ENCODE measurements around the gene NQO1. TPM values are rescaled to one million over a fixed set of nuclear protein-coding genes. Genes with fewer than 3 reads are reported as not detected.
A peak's percentile ranks its signal among the peaks of the same experiment; 100 is the strongest.

Gene NQO1
- total and polyA plus RNA-seq, 2 of the 8 experiments (the other 6 are each of a cell fraction or from before 2014, with no cell fraction given): 32.7 to 45.7 TPM

DNA sequence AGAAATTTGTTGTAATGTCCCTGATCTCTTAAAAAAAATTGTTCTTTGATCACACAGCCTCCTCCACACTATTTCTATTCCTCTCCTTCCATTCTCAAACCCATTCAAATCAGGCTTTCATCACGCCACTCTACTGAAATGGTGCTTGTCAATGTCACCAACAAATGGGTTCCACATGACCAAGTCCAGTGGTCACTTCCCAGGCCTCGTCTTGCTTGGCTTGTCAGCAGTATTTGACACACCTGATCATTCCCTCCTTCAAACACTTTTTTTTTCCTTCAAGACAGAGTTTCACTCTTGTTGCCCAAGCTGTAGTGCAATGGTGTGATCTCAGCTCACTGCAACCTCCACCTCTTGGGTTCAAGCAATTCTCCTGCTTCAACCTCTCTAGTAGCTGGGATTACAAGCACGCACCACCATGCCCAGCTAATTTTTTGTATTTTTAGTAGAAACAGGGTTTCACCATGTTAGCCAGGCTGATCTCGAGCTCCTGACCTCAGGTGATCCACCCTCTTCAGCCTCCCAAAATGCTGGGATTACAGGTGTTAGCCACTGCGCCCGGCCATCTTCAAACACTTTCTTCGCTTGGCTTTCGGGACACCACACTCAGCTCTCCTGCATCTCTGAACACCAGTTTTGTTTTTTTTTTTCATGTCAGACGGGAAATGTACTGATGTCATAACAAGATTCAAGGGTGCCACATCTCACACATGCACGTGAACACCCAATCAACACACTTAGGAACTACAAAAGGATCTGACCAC, 18.3 kb downstream of the NQO1 start:
- Histone ChIP-seq H3K4me2 (ENCODE audit: insufficient read depth in 1 of 2, low read depth in 2 of 2, low read length in 2 of 2) (no peak overlapping the region), H3K27ac (ENCODE audit: low read depth, low read length) (no peak overlapping the region), H2BK12ac (ENCODE audit: low read depth, low read length) (no peak overlapping the region), H3K79me2 (ENCODE audit: control insufficient read depth in 1 of 2, insufficient read depth in 2 of 2, low read length in 2 of 2) (no peaks in the 10 kb centered on the region), H3K27me3 (replicated peaks in 1 of 4; ENCODE audit: control insufficient read depth in 3 of 4, extremely low read depth in 1 of 4, insufficient read depth in 3 of 4, low read length in 3 of 4) (no peaks in the 10 kb centered on the region), H3K23me2 (ENCODE audit: low read depth, low read length) (no peaks in the 10 kb centered on the region; the same call in 1 of the 2 replicates), H4K20me1 (replicated peaks in 1 of 2; ENCODE audit: control insufficient read depth in 1 of 2, insufficient read depth in 2 of 2, low read length in 2 of 2) (no peaks in the 10 kb centered on the region), H3K14ac (ENCODE audit: insufficient read length) (no peak overlapping the region), H2BK15ac (ENCODE audit: low read length) (no peak overlapping the region), H2AK5ac (ENCODE audit: low read depth, low read length) (no peak overlapping the region), H4K5ac (ENCODE audit: insufficient read length, low read depth, low read length) (no peak overlapping the region), H3K9me3 (ENCODE audit: insufficient read depth in 2 of 2, low read depth in 1 of 2, low read length in 1 of 2) (no peaks in the 10 kb centered on the region), H3K4ac (replicated peaks; ENCODE audit: insufficient read length, low read depth, low read length) (no peak overlapping the region), H3K4me1 (replicated peaks in 1 of 4; ENCODE audit: control insufficient read depth in 3 of 4, insufficient read depth in 4 of 4, low read length in 3 of 4) (no peaks in the 10 kb centered on the region), H3K23ac (ENCODE audit: insufficient read length) (no peak overlapping the region), H2AFZ (ENCODE audit: low read length) (no peak overlapping the region), H3K56ac (replicated peaks; ENCODE audit: insufficient read length, low read depth, low read length) (no peak overlapping the region), H3K4me3 (ENCODE audit: extremely low read depth in 1 of 4, insufficient read depth in 2 of 4, low read depth in 3 of 4, low read length in 4 of 4) (no peak overlapping the region), H3K9ac (replicated peaks in 1 of 4; ENCODE audit: extremely low read depth in 1 of 4, low read depth in 3 of 4, low read length in 3 of 4) (peak overlapping the region in 1 of 4 experiments; percentile 40; a peak in 1 of 7 replicates), H2BK5ac (ENCODE audit: low read depth, low read length) (no peak overlapping the region), H4K91ac (replicated peaks; ENCODE audit: insufficient read length, low read length) (no peak overlapping the region), H3K18ac (ENCODE audit: extremely low read depth, low read length) (no peak overlapping the region), H2BK20ac (ENCODE audit: low read length) (no peak overlapping the region), H2BK120ac (replicated peaks; ENCODE audit: low read depth, low read length) (no peak overlapping the region), H3K79me1 (ENCODE audit: low read depth, low read length) (no peaks in the 10 kb centered on the region), H4K8ac (ENCODE audit: extremely low read depth, insufficient read depth, low read length) (no peak overlapping the region), H3K36me3 (ENCODE audit: control insufficient read depth in 2 of 4, insufficient read depth in 4 of 4, low read length in 3 of 4) (peaks cover 0 to 3% (median 1%) of the 10 kb centered on the region in 4 experiments; a peak in 3 of 8 replicates)
- CTCF ChIA-PET (ENCODE audit: partially characterized antibody): interaction anchor here (1.1 to 7.5 kb wide), 6 partner anchors 16 to 312 kb away, joined by 3 to 88 read pairs (median 3); partner anchors contain the start of genes NOB1 and NQO1
- WGBS, 2 experiments (ENCODE audit: extremely low coverage in 1 of 2, insufficient coverage in 1 of 2, insufficient read length in 1 of 2, insufficient replicate concordance in 2 of 2, low coverage in 1 of 2, low lambda C conversion rate in 2 of 2, missing lambda C conversion rate in 1 of 2): 93 to 100% methylated on average over 1 to 10 of the region's 10 CpGs
- FAIRE-seq (no peak), DNase-seq (ENCODE audit: low read depth in 1 of 2, low spot score in 2 of 2) (peak in 1 of 2 experiments; percentile 30)
- no peak for TF ChIP-seq PHF8 (conservative IDR thresholded peaks at IDR 0.05; ENCODE audit: low read depth, low read length)
- no peak for TF ChIP-seq CHD2 (IDR thresholded peaks at IDR 0.05; ENCODE audit: low read length)
- TF ChIP-seq POU5F1 (IDR thresholded peaks at IDR 0.05; ENCODE audit: low read depth, low read length): no peak
- TF ChIP-seq EZH2 (IDR thresholded peaks at IDR 0.05; ENCODE audit: low read depth, low read length, severe bottlenecking): no peak
- no peak for TF ChIP-seq SP1 (IDR thresholded peaks at IDR 0.05; ENCODE audit: low read depth, low read length)
- no peak for TF ChIP-seq TCF12 (IDR thresholded peaks at IDR 0.05; ENCODE audit: low read depth, low read length)
- TF ChIP-seq EGR1 (IDR thresholded peaks at IDR 0.05; ENCODE audit: borderline replicate concordance, low read depth, low read length): no peak
- TF ChIP-seq MAFK (IDR thresholded peaks at IDR 0.05; ENCODE audit: low read depth, low read length): no peak
- POLR2A ChIA-PET (ENCODE audit: partially characterized antibody): interaction anchor here (2.8 to 2.9 kb wide), 2 partner anchors 18 to 46 kb away, joined by 11 to 18 read pairs; partner anchors contain the start of genes NOB1 and NQO1

Measured in H1 (cell line).